IPS-15b (cell line): ENCODE data around the gene DENND4B.

Experiments
- H3K27me3 ChIP-seq: one replicate; pipeline ENCODE4 v1.6.1; 2013; ENCODE audit warnings: low read length; ENCODE audit not compliant: control insufficient read depth, insufficient read depth
- H3K36me3 ChIP-seq: one replicate; pipeline ENCODE4 v1.6.1; 2013; ENCODE audit warnings: low read length; ENCODE audit not compliant: control insufficient read depth, insufficient read depth
- H3K4me1 ChIP-seq: one replicate; pipeline ENCODE4 v1.6.1; 2013; ENCODE audit warnings: mild to moderate bottlenecking, low read length; ENCODE audit not compliant: control insufficient read depth, insufficient read depth
- H3K4me3 ChIP-seq: one replicate; pipeline ENCODE4 v1.5.1; 2013; ENCODE audit warnings: low read depth, low read length
- H3K9ac ChIP-seq: one replicate; pipeline ENCODE4 v1.6.1; 2013; ENCODE audit warnings: low read depth, mild to moderate bottlenecking, low read length
- H3K9me3 ChIP-seq: one replicate; pipeline ENCODE4 v1.6.1; 2013; ENCODE audit warnings: mild to moderate bottlenecking, low read length; ENCODE audit not compliant: control insufficient read depth, insufficient read depth

Gene DENND4B

GRCh38 chr1:153888533-153888932, 58.0 kb downstream of the DENND4B start:
- H3K9ac ChIP-seq = no peak overlapping the region
- H3K36me3 ChIP-seq = no peaks in the 10 kb centered on the region
- no peaks in the 10 kb centered on the region for H3K27me3 ChIP-seq
- H3K4me3 ChIP-seq = no peak overlapping the region
- no peaks in the 10 kb centered on the region for H3K9me3 ChIP-seq
- no peaks in the 10 kb centered on the region for H3K4me1 ChIP-seq

GRCh38 chr1:153886127-153886526, 60.4 kb downstream of the DENND4B start:
- no peaks in the 10 kb centered on the region for H3K36me3 ChIP-seq
- no peaks in the 10 kb centered on the region for H3K27me3 ChIP-seq
- H3K4me3 ChIP-seq = no peak overlapping the region
- peaks cover 12% of the 10 kb centered on the region for H3K4me1 ChIP-seq
- no peaks in the 10 kb centered on the region for H3K9me3 ChIP-seq
- no peak overlapping the region for H3K9ac ChIP-seq

- no peak overlapping the region for H3K9ac ChIP-seq
- H3K4me3 ChIP-seq = no peak overlapping the region
- H3K4me1 ChIP-seq = peaks cover 12% of the 10 kb centered on the region
- H3K9me3 ChIP-seq = no peaks in the 10 kb centered on the region
- no peaks in the 10 kb centered on the region for H3K36me3 ChIP-seq
- no peaks in the 10 kb centered on the region for H3K27me3 ChIP-seq
These were observed 63.3 kb downstream of the DENND4B start for GRCh38 chr1:153883223-153883622.

- Histone ChIP-seq H3K9ac (no peak overlapping the region), H3K4me3 (no peak overlapping the region), H3K4me1 (peaks cover 12% of the 10 kb centered on the region), H3K36me3 (no peaks in the 10 kb centered on the region), H3K9me3 (no peaks in the 10 kb centered on the region), H3K27me3 (no peaks in the 10 kb centered on the region)
These were observed 64.1 kb downstream of the DENND4B start for GRCh38 chr1:153882296-153882912.

GRCh38 chr1:153881751-153882150, 64.8 kb downstream of the DENND4B start:
- peaks cover 12% of the 10 kb centered on the region for H3K4me1 ChIP-seq
- no peaks in the 10 kb centered on the region for H3K36me3 ChIP-seq
- no peak overlapping the region for H3K9ac ChIP-seq
- H3K9me3 ChIP-seq = no peaks in the 10 kb centered on the region
- no peak overlapping the region for H3K4me3 ChIP-seq
- no peaks in the 10 kb centered on the region for H3K27me3 ChIP-seq

- Histone ChIP-seq H3K9ac (no peak overlapping the region), H3K4me1 (peaks cover 12% of the 10 kb centered on the region), H3K9me3 (no peaks in the 10 kb centered on the region), H3K36me3 (no peaks in the 10 kb centered on the region), H3K27me3 (no peaks in the 10 kb centered on the region), H3K4me3 (no peak overlapping the region)
These were observed 65.6 kb downstream of the DENND4B start for GRCh38 chr1:153880962-153881361.

- peaks cover 12% of the 10 kb centered on the region for H3K4me1 ChIP-seq
- no peak overlapping the region for H3K9ac ChIP-seq
- no peaks in the 10 kb centered on the region for H3K9me3 ChIP-seq
- no peak overlapping the region for H3K4me3 ChIP-seq
- no peaks in the 10 kb centered on the region for H3K27me3 ChIP-seq
- no peaks in the 10 kb centered on the region for H3K36me3 ChIP-seq
These were observed 66.5 kb downstream of the DENND4B start for GRCh38 chr1:153880024-153880423.
